GM19452 (cell line): ENCODE measurements around the gene CWF19L1.
A peak's percentile ranks its signal among the peaks of the same experiment; 100 is the strongest.
"Not testable (repeated sequence)": the region's sequence is repeated elsewhere in the genome, so short reads cannot be mapped to it uniquely, and the experiment has no call there.

Experiments
- ATAC-seq: cut with Tn5 transposase; IDR thresholded peaks from one replicate; pipeline ENCODE4 v1.9.1; 2021; ENCODE audit not compliant: unreplicated experiment

CWF19L1 gene

DNA sequence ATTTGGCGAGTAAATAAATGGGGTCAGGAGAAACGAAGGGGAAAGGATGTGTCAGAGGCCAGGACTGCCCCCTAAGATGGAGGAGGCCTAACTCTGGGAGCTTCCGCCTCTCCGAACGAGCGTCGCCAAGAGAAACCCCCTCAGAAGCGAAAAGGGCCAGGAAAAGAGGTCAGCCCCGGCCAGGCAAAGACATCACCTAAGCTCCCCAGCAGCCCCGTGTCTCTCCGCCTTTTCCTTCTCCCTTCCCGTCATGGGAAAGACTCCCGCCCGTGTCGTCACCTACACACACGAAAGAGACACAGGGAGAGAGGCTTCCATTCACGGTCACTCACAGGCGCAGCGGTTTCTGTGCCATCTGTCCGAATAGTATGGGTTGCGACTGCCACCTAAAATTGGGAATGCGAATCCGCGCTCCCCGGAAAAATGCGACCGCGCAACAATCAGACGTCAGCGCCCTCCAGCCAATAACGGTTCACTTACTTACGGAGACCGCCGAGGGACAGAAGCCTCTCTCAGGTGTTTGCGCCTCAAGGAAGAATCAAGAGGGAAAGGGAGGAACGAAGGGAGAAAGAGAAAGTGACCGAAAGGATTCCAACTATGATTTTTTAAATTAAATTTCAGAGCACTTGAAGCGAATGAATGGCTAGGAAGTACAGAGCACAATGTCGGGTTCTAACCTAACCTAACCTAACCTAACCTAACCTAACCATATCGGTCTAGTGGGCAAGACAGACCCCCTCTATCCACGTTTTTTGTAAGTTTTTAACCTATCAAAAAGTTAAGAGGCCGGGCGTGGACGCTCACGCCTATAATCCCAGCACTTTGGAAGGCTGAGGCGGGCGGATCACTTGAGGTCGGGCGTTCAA is at the start of gene CWF19L1:
TSS of gene CWF19L1 (minus strand) at position 400 of the 866 bp plus-strand sequence. CDS start at position 355, 45 bp downstream.
- ATAC-seq, result peak; percentile 79

DNA sequence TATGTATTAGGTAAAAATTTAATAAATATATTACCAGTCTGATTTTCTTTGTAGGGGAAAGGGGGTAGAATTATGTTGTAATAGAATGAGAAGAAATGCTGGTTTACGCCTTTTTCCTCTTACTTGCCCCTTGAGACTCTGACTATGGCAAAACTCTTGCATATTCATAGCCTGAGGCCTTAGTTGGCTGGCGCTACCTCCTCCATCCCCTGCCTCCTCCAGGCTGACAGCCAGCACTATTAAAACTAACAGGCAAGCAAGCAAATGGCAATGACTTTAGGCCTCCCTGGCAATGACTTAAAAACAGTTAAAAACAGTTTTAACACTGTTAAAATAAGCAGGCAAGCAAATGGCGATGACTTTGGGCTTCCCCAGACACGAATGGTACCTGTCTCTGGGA is 48.2 kb upstream of the CWF19L1 start:
- ATAC-seq, result no peak

- no peak for ATAC-seq
Measured at GRCh38 chr10:100311298-100311697, 43.9 kb upstream of the CWF19L1 start.

GRCh38 chr10:100307684-100308083 is 40.2 kb upstream of the CWF19L1 start:
- no peak for ATAC-seq

DNA sequence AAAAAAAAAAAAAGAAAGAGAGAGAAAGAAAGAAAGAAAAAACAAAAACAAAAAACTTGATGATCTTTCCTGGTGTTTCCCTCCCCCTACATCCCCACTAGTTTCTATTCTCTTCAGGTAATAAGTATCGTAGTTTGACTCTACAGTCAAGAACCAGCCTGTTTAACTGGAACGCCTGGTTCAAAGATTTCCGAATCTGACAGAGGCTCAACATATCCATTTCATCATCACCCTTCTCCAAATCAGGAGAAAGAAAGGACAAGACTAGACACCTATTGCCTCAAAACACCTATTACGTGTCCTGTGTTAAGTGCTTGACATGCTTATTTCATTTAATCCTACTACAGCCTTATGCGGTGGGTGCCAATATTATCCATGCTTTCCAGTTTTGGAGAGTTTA is 39.4 kb upstream of the CWF19L1 start:
- ATAC-seq, result no peak

DNA sequence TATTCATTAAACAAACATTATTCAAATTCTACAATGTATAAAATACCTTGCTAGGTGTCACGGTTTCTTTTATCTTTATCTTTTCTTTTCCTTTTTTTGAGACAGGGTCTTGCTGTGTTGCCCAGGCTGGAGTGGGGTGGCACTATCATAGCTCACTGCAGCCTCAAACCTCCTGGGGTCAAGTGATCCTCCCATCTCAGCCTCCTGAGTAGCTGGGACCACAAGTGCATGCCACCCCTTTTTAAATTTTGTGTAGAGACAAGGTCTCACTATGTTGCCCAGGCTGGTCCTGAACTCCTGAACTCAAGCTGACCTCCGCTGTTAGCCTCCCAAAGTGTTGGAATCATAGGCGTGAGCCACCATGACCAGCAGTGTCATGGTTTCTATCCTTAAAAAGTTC is 37.0 kb upstream of the CWF19L1 start:
- no peak for ATAC-seq

DNA sequence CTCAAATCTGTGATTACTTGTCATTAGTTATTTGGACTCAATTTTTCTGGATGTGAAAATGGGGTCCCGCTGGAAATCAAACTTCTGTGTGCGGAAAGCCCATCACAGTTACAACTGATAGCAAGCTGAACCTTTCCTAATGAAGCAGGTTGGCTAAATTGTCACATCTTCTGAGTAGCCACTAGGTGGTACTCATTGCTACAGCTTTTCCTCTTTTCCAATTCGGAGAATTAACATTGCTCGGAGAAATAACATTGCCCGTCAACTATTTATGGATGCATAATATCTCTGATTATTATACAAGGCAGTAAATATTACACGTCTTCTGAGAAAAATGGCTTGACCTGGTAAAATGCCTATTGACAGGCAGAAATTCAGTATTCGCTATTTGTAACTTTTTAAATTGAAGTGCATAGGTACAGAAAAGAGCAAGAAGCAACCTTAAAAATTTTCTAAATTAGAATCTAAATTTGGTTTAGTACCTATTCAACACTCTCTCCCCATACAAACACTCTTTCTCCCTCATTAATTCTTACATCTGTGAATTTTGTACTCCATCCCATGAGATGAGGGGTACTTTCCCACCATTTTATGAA is 36.4 kb upstream of the CWF19L1 start:
- ATAC-seq, result no peak

DNA sequence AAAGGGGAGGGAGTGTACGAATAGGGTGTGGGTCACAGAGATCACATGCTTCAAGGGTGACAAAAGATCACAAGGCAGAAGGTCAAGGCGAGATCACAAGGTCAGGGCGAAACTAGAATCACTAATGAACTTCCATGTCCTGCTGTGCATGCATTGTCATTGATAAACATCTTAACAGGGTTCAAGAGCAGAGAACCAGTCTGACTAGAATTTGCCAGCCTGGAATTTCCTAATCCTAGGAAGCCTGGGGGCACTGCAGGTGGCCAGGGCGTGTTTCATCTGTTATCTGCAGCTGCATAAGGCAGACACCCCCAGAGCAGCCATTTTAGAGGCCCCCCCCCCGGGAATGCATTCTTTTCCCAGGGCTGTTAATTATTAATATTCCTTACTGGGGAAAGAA is 33.7 kb upstream of the CWF19L1 start:
- not testable (repeated sequence) for ATAC-seq

DNA sequence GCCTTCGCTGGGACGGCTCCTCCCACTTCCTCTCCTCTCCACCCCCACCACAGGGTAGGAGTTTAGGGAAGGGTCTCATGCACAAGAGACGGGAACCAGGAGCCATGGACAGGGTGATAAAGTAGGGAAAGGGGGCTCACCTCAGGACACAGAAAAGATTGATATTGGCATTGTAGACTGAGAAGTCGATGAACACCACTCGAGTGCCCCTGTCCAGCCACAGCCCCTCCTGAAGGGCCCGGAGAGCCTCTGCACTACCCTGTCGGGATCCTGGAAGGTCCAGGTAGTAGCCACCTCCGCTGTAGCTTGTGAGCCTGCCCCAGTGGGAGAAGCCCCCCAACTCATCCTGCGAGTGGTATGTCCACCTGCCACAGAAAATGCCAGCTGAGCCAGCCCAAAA is 29.8 kb upstream of the CWF19L1 start:
- ATAC-seq, result no peak

DNA sequence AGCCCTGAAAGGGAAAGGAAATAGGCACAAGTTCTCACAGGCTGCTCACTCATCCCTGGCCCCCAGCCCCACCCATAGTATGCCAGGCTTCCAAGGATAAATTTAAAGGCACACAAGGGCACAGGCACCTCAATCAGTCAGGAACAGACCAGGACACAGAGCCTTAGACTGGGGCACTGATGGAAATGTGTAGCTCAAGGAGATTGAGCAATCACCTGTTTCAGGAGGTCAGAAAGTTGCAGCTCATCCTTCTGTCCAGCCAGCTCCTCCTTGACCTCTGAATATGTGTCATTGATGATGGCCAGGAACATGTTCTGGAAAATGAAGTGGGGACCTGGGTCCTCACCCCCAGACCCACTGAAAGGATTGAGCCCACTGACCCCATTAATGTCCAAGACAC is 25.6 kb upstream of the CWF19L1 start:
- ATAC-seq, result no peak

GRCh38 chr10:100292300-100292699 is 24.9 kb upstream of the CWF19L1 start:
- ATAC-seq, result not testable (repeated sequence)

- ATAC-seq, result no peak
Measured at GRCh38 chr10:100291356-100291755, 23.9 kb upstream of the CWF19L1 start.

- no peak for ATAC-seq
Measured at GRCh38 chr10:100289641-100290040, 22.2 kb upstream of the CWF19L1 start.

DNA sequence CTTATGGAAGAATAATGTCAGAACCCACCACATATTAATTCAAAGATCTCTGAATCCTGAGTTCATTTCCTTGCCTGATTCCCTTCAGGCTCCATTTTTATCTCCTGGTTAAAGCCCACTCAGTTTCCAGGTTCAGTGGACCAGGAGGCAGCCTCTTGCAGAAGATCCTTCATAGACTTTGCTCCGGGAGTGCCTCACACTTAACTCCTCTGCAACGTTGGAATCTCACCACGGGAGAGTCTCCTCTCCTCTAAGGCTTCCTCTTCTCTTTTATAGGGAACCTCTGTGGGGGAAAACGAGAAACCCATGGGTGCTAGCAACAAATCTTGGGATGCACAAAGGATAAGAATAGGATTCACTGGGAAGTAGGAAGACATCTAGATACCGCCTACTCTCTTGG is 20.8 kb upstream of the CWF19L1 start:
- ATAC-seq, result no peak

DNA sequence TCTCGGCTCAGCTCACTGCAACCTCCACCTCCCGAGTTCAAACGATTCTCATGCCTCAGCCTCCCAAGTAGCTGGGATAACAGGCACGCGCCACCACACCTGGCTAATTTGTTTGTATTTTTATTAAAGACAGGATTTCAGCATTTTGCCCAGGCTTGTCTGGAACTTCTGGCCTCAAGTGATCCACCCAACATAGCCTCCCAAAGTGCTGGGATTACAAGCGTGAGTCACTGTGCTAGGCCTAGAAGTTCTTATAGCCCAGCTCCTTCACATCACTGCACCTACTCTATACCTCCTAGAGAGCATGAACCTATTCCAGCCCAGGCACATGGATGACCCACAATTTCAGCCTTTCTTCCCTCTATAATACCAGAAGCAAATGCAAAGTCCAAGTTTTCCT is 20.3 kb upstream of the CWF19L1 start:
- ATAC-seq, result no peak

GRCh38 chr10:100286051-100287033 is 18.9 kb upstream of the CWF19L1 start, which contains the start of gene BLOC1S2:
TSS of gene BLOC1S2 (minus strand) at chr10:100286680. CDS start at chr10:100286659, 21 bp downstream.
- peak; percentile 91 for ATAC-seq

DNA sequence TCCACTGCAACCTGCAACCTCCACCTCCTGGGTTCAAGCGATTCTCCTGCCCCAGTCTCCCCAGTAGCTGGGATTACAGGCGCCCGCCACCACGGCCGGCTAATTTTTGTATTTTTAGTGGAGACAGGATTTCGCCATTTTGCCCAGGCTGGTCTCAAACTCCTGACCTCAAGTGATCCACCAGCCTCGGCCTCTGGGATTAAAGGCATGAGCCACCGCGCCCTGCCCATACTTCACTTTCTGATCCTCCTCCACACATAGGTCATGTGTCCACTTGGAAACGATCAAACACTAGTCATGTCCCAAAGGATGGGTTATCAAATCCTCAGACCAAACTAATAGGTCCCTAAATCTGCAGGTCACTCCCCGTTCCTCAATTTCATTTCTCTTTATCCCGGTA is 17.9 kb upstream of the CWF19L1 start:
- ATAC-seq, result not testable (repeated sequence)

- no peak for ATAC-seq
Measured at GRCh38 chr10:100282907-100283306, 15.5 kb upstream of the CWF19L1 start.

DNA sequence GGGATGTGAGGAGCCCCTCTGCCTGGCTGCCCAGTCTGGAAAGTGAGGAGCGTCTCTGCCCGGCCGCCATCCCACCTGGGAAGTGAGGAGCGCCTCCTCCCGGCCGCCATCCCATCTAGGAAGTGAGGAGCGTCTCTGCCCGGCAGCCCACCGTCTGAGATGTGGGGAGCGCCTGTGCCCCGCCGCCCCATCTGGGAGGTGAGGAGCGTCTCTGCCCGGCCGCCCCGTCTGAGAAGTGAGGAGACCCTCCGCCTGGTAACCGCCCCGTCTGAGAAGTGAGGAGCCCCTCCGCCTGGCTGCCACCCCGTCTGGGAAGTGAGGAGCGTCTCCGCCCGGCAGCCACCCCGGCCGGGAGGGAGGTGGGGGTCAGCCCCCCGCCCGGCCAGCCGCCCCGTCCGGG is 9.5 kb upstream of the CWF19L1 start:
- ATAC-seq, result not testable (repeated sequence)

- no peak for ATAC-seq
Measured at GRCh38 chr10:100265821-100266485, 1.5 kb downstream of the CWF19L1 start.

DNA sequence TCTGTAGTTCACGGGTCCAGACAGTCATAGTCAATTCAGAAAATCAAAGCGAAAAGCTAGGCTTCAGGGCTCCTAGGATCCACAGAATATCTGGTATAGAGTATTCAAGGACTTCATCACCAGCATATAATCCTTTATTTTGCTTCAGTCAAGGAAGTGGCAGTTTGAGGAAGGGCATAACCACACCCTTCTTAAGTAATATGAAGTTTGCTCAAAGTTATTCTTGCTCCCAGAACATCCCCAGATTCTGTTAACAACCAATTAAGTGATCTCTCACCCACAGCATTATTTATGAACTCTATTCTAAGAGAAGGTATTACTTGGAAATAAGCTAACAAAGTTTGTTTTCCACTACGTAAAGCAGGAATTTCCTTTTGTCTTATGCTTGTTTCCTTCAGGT is 13.2 kb downstream of the CWF19L1 start:
- no peak for ATAC-seq
